Measurements from ENCODE around the gene DNAAF1. TPM values are rescaled to one million over a fixed set of nuclear protein-coding genes. Genes with fewer than 3 reads are reported as not detected.

DNAAF1 gene
- total and polyA plus RNA-seq, 2 experiments from 2014 or later: 0.42 TPM

- TF ChIP-seq CTCF (conservative IDR thresholded peaks at IDR 0.05; ENCODE audit: low read depth in 2 of 2) (no peak), ETS1 (IDR thresholded peaks at IDR 0.05) (no peak), STAT1 (IDR thresholded peaks at IDR 0.05; ENCODE audit: unreplicated experiment) (no peak)
Observed at GRCh38 chr16:84197466-84198128, 52.5 kb downstream of the DNAAF1 start (continued).

- Histone ChIP-seq H3F3A (replicated peaks; ENCODE audit: low read depth) (no peaks in the 10 kb centered on the region), H3K9me2 (ENCODE audit: insufficient read depth) (no peaks in the 10 kb centered on the region), H4K20me1 (replicated peaks; ENCODE audit: insufficient read depth) (no peaks in the 10 kb centered on the region), H3K27me3 (ENCODE audit: insufficient read depth) (no peaks in the 10 kb centered on the region), H3K4me2 (no peak overlapping the region), H3K4me3 (no peak overlapping the region), H3K4me1 (ENCODE audit: insufficient read depth) (no peaks in the 10 kb centered on the region), H2AFZ (no peak overlapping the region), H3K27ac (ENCODE audit: low read depth) (no peak overlapping the region), H3K79me2 (replicated peaks; ENCODE audit: insufficient read depth) (no peaks in the 10 kb centered on the region), H3K36me3 (ENCODE audit: insufficient read depth) (no peaks in the 10 kb centered on the region)
- Mint-ChIP-seq H3K4me1 (peaks cover 22% of the 10 kb centered on the region), H3K36me3 (ENCODE audit: low read depth) (no peaks in the 10 kb centered on the region), H3K9me3 (no peaks in the 10 kb centered on the region), H3K4me3 (no peak overlapping the region), H3K27me3 (ENCODE audit: insufficient read depth, low read depth, poor library complexity) (peaks cover 12% of the 10 kb centered on the region), H3K27ac (no peak overlapping the region)
- DNase-seq (ENCODE audit: low spot score) (no peak), ATAC-seq (no peak)
- TF ChIP-seq CTCF (conservative IDR thresholded peaks at IDR 0.05; ENCODE audit: low read depth in 2 of 2): no peak
- TF ChIP-seq POLR2AphosphoS5 (IDR thresholded peaks at IDR 0.05; ENCODE audit: low read depth): no peak
- no peak for TF ChIP-seq JUNB (IDR thresholded peaks at IDR 0.05; ENCODE audit: unreplicated experiment)
- TF ChIP-seq ZNF114 (CRISPR knock-in tag; IDR thresholded peaks at IDR 0.05): no peak
- no peak for TF ChIP-seq ZNF331 (CRISPR knock-in tag; IDR thresholded peaks at IDR 0.05; ENCODE audit: low read depth)
- TF ChIP-seq CREB1 (CRISPR knock-in tag; IDR thresholded peaks at IDR 0.05; ENCODE audit: low read depth): no peak
- no peak for TF ChIP-seq NANOG (IDR thresholded peaks at IDR 0.05; ENCODE audit: borderline replicate concordance)
- no peak for TF ChIP-seq ETS1 (IDR thresholded peaks at IDR 0.05)
- TF ChIP-seq REST (IDR thresholded peaks at IDR 0.05; ENCODE audit: unreplicated experiment): no peak
Observed at GRCh38 chr16:84198401-84198800, 53.3 kb downstream of the DNAAF1 start.
